Panc1 (cell line): ENCODE measurements around the gene PHPT1. TPM values are rescaled to one million over a fixed set of nuclear protein-coding genes. Genes with fewer than 3 reads are reported as not detected.

Experiments
- ATAC-seq: fragments of 200-7000 bp; cut with Tn5 transposase; 2 replicates; pipeline ENCODE4 v1.9.1; 2020; ENCODE audit warnings: mild to moderate bottlenecking, moderate library complexity
- BruUV-seq: library from RNA; stranded (reverse); fragments of 400-500 nt; replicated peaks from 2 replicates; lab custom pipeline; 2021; lab: Mats Ljungman, UMichigan
- CTCF ChIA-PET: fragments of 300-600 bp; sonication (Branson Sonifier 250); formaldehyde crosslinking; loops from one replicate; lab custom pipeline; 2022; ENCODE audit warnings: antibody characterized with exemption; lab: Charles Lee
- POLR2A ChIA-PET: fragments of 300-600 bp; sonication (Branson Sonifier 250); formaldehyde crosslinking; loops from one replicate; lab custom pipeline; 2022; ENCODE audit warnings: antibody characterized with exemption; lab: Charles Lee
- DNase-seq: peaks from one replicate; pipeline ENCODE4 v3.0.0-alpha.2; 2010; ENCODE audit warnings: low read depth, low spot score
- H3K27ac ChIP-seq: 2 replicates; pipeline ENCODE4 v1.5.1; 2011; ENCODE audit warnings: mild to moderate bottlenecking, low read length, inconsistent platforms
- H3K27me3 ChIP-seq: fragments of 200-500 bp; sonication (Bioruptor generic); 2 replicates; pipeline ENCODE4 v1.6.0; 2014; ENCODE audit warnings: low read length, inconsistent platforms; ENCODE audit not compliant: control insufficient read depth, insufficient read depth
- H3K36me3 ChIP-seq: fragments of 200-500 bp; sonication (Bioruptor generic); 2 replicates; pipeline ENCODE4 v1.5.1; 2014; ENCODE audit warnings: inconsistent platforms, mild to moderate bottlenecking, low read length, moderate library complexity; ENCODE audit not compliant: control insufficient read depth, insufficient read depth
- H3K4me1 ChIP-seq: 2 replicates; pipeline ENCODE4 v1.5.1; 2011; ENCODE audit warnings: inconsistent platforms, mild to moderate bottlenecking, low read length, moderate library complexity; ENCODE audit not compliant: control insufficient read depth, insufficient read depth
- H3K4me3 ChIP-seq, 2 experiments: 2 replicates each; pipeline ENCODE4 v1.5.1; 2011 to 2012; ENCODE audit warnings: low read depth in 2 of 2, low read length in 2 of 2, mild to moderate bottlenecking in 2 of 2, inconsistent platforms in 1 of 2, moderate library complexity in 1 of 2
- H3K9me3 ChIP-seq: fragments of 200-500 bp; sonication (Bioruptor generic); 2 replicates; pipeline ENCODE4 v1.5.1; 2014; ENCODE audit warnings: low read depth, mild to moderate bottlenecking, inconsistent platforms, low read length, moderate library complexity; ENCODE audit not compliant: control insufficient read depth, insufficient read depth
- POLR2AphosphoS5 ChIP-seq: IDR thresholded peaks from 2 replicates; pipeline ENCODE4 v1.6.1; 2012; ENCODE audit warnings: mild to moderate bottlenecking, low read depth, low read length, moderate library complexity
- SIN3A ChIP-seq: IDR thresholded peaks from 2 replicates; pipeline ENCODE4 v1.6.1; 2012; ENCODE audit warnings: low read depth, mild to moderate bottlenecking, low read length, moderate library complexity, borderline replicate concordance; ENCODE audit not compliant: insufficient read depth
- TCF7L2 ChIP-seq: IDR thresholded peaks from 2 replicates; pipeline ENCODE4 v1.6.1; 2011; ENCODE audit warnings: mild to moderate bottlenecking, low read depth, low read length, inconsistent platforms
- in situ Hi-C: cut with HindIII; loops from 2 replicates; pipeline ENCODE4 v1.10.0; 2016; ENCODE audit warnings: low sequenced_read_pairs, low pct_unique_long_range_greater_than_20kb
- intact Hi-C: fragments of 100-400 bp; cut with micrococcal nuclease; formaldehyde crosslinking; loops from one replicate; pipeline ENCODE4 v1.10.0; 2022; ENCODE audit not compliant: unreplicated experiment
- total RNA-seq: library from RNA; stranded (reverse); gene quantifications from one replicate; pipeline ENCODE4 v1.2.1, GENCODE V29; 2021; ENCODE audit not compliant: unreplicated experiment
- TF ChIP-seq, protein P1 (sequence below), 2 experiments: IDR thresholded peaks; 2 replicates each; pipeline ENCODE4 v1.6.1; 2011 to 2012; ENCODE audit warnings: low read depth in 2 of 2, control low read depth in 1 of 2, low read length in 1 of 2, mild to moderate bottlenecking in 1 of 2, moderate library complexity in 1 of 2; ENCODE audit not compliant: insufficient read depth in 1 of 2
- TF ChIP-seq, protein P2 (sequence below): fragments of 450-650 bp; IDR thresholded peaks from 2 replicates; pipeline ENCODE4 v1.5.1; 2017; ENCODE audit warnings: mild to moderate bottlenecking

Gene PHPT1
- total RNA-seq, 1 experiment from 2014 or later = 204 TPM

DNA sequence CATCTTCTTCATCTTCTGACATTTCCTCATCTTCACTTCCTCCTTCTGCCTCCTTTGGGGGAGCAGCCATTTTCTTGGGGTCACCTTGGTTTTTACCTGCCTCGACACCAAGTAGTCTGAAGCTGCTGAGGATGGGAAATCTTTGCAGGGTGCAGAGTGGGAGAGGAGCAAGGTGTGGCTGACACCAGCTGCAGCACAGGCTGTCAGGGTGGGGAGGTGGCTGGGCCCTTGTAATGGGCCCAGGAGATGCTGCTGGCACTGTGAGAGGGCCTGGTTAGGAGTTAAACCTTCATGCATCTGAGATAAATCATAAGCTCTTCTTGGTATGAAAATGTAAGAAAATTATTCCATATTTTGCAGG is 33.8 kb upstream of the PHPT1 start:
- Histone ChIP-seq H3K9me3 (no peaks in the 10 kb centered on the region), H3K36me3 (0 out of 2 replicates have a peak, but pooled peaks cover 2% of the 10 kb centered on the region), H3K4me1 (no peaks in the 10 kb centered on the region), H3K27ac (no peak overlapping the region), H3K27me3 (no peaks in the 10 kb centered on the region), H3K4me3 (no peak overlapping the region)
- ChIA-PET POLR2A (no interaction called here), CTCF (no interaction called here)
- in situ Hi-C loops = no loop called here
- no peak for TF ChIP-seq SIN3A
- TF ChIP-seq, protein P1, sequence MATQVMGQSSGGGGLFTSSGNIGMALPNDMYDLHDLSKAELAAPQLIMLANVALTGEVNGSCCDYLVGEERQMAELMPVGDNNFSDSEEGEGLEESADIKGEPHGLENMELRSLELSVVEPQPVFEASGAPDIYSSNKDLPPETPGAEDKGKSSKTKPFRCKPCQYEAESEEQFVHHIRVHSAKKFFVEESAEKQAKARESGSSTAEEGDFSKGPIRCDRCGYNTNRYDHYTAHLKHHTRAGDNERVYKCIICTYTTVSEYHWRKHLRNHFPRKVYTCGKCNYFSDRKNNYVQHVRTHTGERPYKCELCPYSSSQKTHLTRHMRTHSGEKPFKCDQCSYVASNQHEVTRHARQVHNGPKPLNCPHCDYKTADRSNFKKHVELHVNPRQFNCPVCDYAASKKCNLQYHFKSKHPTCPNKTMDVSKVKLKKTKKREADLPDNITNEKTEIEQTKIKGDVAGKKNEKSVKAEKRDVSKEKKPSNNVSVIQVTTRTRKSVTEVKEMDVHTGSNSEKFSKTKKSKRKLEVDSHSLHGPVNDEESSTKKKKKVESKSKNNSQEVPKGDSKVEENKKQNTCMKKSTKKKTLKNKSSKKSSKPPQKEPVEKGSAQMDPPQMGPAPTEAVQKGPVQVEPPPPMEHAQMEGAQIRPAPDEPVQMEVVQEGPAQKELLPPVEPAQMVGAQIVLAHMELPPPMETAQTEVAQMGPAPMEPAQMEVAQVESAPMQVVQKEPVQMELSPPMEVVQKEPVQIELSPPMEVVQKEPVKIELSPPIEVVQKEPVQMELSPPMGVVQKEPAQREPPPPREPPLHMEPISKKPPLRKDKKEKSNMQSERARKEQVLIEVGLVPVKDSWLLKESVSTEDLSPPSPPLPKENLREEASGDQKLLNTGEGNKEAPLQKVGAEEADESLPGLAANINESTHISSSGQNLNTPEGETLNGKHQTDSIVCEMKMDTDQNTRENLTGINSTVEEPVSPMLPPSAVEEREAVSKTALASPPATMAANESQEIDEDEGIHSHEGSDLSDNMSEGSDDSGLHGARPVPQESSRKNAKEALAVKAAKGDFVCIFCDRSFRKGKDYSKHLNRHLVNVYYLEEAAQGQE (IDR thresholded peaks at IDR 0.05; ENCODE audit: insufficient read depth in 1 of 2, low read depth in 2 of 2, low read length in 1 of 2) = no peak
- TF ChIP-seq, protein P2, sequence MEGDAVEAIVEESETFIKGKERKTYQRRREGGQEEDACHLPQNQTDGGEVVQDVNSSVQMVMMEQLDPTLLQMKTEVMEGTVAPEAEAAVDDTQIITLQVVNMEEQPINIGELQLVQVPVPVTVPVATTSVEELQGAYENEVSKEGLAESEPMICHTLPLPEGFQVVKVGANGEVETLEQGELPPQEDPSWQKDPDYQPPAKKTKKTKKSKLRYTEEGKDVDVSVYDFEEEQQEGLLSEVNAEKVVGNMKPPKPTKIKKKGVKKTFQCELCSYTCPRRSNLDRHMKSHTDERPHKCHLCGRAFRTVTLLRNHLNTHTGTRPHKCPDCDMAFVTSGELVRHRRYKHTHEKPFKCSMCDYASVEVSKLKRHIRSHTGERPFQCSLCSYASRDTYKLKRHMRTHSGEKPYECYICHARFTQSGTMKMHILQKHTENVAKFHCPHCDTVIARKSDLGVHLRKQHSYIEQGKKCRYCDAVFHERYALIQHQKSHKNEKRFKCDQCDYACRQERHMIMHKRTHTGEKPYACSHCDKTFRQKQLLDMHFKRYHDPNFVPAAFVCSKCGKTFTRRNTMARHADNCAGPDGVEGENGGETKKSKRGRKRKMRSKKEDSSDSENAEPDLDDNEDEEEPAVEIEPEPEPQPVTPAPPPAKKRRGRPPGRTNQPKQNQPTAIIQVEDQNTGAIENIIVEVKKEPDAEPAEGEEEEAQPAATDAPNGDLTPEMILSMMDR = no peak
- TF ChIP-seq TCF7L2 = no peak
- no peak for TF ChIP-seq POLR2AphosphoS5
- no peak for DNase-seq
- intact Hi-C loops = no loop called here
- no peak for ATAC-seq
- BruUV-seq = no TSS peak

DNA sequence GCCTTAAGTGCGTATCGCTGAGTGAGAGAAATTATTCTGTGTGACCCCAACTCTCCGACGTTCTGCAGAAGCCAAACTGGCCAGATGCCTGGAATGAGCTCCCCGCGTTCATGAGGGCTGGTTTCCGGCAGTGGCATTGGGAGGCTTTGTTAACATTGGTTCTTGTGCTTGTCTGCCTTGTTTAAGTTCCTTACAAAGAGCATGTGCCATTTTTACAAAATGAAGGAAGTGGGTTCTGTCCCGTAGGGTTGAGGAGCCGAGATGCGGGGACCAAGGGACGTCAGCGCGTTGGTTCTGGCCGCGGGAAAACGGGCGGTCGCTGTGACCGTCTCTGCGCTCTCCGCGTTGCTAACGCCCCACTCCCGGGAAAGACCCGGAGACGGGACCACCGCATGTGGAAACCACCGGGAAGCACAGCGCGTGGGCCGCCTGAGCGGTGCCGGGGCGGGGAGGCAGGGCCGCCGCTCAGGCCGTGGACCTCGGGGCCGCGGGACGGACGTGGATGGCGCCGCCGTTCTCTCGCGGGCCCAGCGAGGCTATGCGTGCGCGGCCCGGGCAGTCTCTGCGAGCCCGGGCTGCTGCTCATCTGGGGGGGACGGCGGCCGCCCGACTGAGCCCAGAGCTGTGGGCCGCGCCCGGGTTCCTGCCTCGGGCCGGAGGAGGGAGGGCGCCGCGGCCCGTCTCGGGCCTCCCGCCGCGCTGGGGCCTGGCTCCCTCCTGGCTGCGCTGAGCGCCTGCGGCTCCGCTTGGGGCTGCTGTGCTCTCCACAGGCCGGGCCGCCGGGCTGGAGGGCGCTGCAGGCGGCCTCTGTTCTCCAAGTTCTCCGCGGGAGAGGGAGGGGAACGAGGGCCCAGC is 28.0 kb upstream of the PHPT1 start:
- Histone ChIP-seq H3K4me3 (no peak overlapping the region), H3K27ac (no peak overlapping the region), H3K9me3 (no peaks in the 10 kb centered on the region), H3K4me1 (no peaks in the 10 kb centered on the region), H3K36me3 (no peaks in the 10 kb centered on the region), H3K27me3 (no peaks in the 10 kb centered on the region)
- POLR2A ChIA-PET = no interaction called here
- CTCF ChIA-PET = no interaction called here
- no TSS peak for BruUV-seq
- intact Hi-C loops (no loop called here), in situ Hi-C loops (no loop called here)
- ATAC-seq (no peak), DNase-seq (no peak)
- TF ChIP-seq, protein P2 = no peak
- TF ChIP-seq, protein P1 (IDR thresholded peaks at IDR 0.05; ENCODE audit: insufficient read depth in 1 of 2, low read depth in 2 of 2, low read length in 1 of 2) = no peak
- TF ChIP-seq POLR2AphosphoS5 (no peak), TCF7L2 (no peak), SIN3A (no peak)
